Brain pericyte (primary cell): ENCODE results near the gene WDTC1.

ENCODE experiments used
- DNase-seq: peaks from one replicate; pipeline ENCODE4 v3.0.0-alpha.2; 2012; ENCODE audit warnings: low read depth, low spot score

WDTC1 gene

DNA sequence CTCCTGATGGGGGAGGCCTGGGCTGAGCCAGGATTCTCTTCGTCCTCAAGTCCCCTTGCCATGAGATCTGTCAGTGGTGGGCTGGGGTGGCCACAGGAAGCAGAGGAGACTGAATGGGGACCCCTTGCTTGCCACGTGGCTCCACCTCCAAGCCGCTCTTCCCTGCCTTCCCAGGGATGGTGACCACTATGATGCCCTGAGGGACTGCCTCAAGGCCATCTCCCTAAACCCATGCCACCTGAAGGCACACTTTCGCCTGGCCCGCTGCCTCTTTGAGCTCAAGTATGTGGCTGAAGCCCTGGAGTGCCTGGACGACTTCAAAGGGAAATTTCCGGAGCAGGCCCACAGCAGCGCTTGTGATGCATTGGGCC is 66.6 kb downstream of the WDTC1 start:
- no peak for DNase-seq

DNA sequence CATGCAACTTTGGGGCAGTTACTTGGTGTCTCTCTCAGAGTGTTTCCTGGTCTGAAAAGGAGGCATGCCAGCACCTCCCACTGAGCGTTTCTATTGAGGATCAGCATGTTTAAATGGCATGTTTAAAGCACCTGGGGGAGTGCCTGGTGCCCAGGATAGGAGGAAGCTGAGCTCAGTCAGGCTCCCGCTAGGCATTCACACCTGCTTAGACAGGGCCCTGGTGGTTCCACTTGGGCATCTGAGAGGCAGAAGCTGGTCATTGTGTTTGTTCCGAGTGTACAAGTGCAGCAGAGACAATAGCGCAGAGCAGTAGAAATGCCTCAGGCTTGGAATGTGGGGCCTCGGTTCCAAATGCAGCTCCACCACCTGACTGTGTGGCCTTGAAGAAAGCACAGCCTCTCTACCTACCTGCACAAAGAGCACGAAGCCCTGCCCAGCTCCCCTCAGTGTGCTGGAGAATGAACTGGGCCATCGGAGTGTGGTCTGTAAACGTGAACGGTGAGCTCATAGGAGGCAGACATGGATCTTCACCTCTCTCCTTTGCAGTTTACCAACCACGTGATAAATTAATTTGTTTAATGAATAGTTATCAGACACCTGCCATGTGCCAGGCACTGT is 67.3 kb downstream of the WDTC1 start:
- DNase-seq: no peak

DNA sequence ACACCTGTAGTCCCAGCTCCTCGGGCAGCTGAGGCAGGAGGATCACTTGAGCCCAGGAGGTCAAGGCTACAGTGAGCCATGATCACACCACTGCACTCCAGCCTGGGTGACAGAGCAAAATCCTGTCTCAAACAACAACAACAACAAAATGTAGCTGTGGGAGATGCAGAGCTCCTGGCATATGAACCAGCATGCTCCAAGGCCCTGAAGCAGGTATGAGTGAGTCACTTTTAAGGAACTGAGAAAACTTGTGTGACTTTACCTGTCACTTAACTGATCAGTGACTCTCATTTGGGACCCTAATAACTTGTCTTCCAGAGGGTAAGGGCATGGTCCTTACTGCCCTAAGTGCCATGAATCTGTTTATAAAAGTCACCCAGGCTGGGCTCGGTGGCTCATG is 68.2 kb downstream of the WDTC1 start:
- no peak for DNase-seq

DNA sequence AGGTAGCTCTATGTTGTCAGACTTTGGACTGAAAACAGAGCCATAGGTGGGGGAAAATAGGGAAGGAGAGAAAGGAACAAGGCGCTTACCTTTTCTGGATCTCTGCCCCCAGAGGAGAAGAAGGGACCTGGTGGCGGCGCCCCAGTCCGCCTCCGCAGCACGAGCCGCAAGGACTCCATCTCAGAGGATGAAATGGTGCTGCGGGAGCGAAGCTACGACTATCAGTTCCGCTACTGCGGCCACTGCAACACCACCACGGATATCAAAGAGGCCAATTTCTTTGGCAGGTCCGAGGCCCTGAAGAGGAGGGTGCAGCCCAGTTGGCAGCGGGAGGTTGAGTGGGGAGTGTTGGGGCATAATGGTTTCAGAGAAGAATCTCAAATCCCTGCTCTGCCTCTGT is 69.1 kb downstream of the WDTC1 start:
- no peak for DNase-seq

DNA sequence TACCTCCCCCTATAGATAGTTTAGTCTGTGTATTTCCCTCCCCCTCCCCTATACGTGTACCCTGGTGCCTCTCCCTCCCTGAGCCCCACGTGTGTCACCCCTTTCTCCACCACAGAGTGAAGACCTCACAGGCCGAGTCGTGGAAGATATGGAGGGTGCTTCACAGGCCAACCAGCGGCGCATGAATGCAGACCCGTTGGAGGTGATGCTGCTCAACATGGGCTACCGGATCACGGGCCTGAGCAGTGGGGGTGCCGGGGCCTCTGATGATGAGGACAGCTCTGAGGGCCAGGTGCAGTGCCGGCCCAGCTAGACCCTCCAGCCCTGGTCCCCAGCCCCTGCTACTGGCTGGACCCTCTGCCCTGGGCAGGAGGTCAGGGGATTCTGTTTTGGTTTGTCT is 71.6 kb downstream of the WDTC1 start:
- DNase-seq: no peak

DNA sequence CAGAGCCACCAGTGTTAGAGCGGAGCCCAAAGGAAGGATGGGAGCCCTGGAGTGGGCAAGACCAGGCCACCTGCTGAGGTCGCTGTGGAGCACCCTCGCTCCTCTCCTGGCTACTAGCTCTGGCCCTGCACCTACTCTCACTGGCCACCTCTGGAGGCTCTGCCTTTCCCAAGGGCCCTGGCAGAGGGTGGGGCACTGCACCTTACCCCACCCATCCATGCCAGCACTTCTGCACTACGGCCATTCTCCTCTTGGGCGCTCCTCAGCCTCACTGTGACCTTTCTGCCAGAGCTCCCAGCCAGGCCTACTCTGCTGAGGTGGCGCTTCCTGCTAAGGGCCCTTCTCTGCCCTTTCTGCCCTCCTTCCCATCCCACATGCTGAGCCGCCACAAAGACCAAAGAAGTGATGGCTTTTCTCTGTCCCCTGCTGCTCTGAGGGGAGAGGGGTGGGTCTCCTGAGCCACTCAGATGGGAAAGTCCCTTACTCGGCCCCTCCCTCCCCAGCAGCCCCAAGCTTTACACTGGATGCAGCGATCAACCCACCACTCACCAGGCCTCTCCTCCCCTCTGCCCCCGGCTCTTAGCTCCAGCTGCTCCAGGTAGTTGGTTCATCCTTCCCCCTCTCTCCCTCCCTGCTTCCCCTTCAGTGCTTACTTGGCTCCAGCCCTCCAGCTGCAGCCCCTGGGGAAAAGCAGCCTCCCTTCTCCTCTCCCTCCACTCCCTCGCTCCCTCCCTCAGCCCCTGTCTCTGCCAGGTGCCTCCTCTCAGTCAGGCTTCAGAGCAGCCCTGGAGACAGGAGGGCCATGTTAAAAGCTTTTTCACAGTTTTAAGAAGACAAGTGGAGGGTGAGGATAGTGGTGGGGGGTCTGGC is 72.7 kb downstream of the WDTC1 start:
- no peak for DNase-seq

DNA sequence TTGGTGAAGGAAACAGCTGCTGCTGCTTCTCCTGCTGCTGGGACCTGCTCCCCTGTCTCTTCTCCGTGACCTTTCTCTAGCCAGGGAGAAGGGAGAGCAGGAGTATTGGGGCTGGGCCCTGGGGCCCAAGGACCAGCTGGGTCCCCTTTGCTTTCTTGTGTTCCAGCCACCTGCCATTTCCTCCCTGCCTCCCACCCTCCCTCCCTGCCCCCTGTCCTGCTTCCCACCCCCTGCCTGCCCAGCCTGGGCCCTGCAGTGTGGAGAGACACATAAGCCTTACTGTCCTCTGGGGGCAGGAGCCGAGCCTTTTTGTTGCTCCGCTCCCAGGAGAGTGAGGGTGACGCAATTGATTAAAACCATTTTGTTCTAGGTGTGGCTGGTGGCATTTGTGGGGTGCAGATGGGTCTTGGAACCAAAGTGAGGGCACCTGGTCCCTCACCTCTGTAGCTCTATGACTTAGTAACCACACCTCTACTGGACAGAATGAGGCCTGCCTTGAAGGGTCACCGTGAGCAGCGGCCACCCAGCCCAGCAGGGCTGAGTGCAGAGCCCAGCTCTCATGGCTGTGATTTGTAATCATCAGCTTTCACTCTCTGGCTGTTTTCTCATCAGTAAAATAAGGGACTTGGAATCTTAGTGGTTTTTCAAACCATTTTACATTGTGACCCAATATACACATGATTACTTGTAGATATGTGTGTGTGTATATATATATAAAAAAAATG is 73.6 kb downstream of the WDTC1 start:
- DNase-seq: no peak

DNA sequence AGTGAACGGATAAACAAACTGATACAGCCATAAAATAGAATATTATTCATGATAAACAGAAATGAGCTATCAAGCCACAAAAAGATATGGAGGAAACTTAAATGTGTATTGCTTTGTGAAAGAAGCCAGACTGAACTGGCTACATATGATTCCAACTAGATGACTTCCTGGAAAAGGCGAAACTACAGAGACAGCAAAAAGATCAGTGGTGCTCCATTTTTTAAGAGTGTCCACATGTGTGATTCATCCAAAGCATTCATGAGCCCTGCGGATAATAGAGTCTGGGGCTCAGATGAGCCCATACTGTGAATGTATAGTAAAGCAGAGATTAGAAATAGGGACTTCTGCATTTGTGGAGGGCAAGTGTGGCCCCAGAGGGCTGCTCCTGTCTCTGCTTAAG is 79.7 kb downstream of the WDTC1 start:
- no peak for DNase-seq

DNA sequence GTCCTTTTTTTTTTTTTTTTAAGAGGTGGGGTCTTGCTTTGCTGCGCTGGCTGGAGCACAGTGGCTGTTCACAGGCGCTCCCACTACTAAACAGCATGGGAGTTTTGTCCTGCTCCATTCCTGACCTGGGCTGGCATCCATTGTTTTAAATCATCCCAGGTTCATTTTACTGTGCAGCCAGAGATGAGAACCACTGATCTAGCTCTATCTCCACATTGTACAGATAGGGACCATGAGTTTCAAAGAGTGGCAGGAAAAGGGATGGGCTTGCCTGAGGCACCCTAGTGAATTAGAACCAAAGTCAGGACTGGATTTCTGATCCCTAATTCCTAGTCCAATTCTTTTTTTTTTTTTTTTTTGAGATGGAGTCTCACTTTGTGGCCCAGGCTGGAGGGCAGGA is 80.3 kb downstream of the WDTC1 start:
- DNase-seq: no peak

DNA sequence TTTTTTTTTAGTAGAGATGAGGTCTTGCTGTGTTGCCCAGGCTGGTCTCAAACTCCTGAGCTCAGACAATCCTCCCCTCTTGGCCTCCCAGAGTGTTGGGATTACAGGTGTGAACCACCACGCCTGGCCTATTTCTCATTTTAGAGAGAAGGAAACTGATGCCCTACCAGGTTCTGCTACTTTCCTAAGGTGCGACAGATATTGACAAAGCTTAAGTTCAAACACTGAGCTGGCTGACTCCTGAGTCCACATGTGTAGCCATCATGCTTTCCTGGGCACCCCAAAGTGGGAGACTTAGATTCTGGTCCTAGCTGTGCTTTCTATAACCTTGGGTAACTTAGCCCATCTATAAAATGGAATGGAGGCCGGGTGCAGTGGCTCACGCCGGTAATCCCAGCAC is 82.4 kb downstream of the WDTC1 start:
- DNase-seq: no peak

DNA sequence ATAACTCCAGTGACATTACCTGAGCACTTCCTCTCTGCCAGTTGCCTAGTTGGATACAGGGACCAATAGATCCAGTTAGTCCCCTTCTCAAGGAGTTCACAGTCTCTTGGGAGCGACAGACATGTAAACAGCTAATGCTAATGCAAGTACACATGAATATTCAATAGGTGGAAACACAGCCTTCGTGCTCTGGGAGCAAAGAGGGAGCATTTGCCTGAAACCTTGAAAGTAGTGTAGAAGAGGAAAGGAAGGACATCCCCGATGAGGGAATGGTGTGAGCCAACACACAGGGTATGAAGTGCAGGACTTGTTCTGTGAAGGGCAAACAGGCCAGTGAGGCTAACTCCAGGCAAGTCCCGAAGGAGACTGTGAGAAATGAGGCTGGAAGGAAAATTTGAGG is 83.7 kb downstream of the WDTC1 start:
- no peak for DNase-seq

DNA sequence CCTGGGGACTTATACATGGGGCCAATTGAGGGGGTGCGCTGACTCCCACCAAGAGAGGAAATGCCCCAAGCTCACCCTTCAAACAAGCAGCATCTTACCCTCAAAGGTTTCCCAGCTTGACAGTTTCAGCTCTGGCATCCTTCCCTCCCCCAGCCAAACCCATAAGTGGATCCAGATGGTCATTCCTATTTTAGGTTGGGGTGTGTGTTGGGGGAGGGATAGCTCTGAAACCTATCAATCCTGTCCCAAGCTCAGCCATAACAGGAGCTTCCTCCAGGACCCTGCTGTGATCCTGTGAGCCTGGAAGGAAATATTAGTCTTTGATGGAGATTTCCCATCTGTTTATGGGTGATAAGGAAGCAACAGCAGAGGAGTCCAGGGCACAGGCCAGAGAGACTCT is 84.2 kb downstream of the WDTC1 start:
- no peak for DNase-seq

DNA sequence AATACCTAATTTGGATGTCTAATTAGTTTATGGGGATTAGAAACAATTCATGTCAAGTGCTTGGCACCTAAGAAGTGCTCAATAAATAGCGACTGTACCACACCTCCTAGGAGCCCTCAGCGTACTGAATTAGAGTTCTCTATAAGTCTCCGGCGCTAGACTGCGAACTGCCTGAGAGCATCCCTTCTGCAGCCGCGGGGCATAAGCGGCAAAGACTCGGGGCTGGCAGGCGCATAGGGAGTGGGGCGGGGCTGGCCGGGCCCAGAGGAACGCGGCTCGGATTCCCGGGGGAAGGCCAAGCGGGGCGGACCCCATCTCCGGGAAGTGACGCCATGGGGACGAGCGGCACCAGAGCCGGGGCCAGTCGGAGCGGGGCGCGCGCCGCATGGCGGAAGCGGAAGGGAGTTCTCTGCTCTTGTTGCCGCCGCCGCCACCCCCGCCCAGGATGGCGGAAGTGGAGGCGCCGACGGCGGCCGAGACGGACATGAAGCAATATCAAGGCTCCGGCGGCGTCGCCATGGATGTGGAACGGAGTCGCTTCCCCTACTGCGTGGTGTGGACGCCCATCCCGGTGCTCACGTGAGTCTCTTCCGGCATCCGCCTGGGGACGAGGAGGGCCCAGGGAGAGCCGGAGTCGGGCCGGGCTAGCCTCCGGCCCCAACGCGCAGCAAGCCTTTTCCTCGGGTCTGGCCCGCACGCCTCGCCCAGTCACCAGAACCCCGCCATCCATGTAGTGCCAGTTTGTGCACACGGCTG is 87.6 kb downstream of the WDTC1 start, which contains the start of gene TMEM222:
Gene TMEM222 (plus strand): TSS at position 351 of the 756 bp plus-strand sequence. CDS start 35 bp downstream, at position 386.
- peak; percentile 88 for DNase-seq

DNA sequence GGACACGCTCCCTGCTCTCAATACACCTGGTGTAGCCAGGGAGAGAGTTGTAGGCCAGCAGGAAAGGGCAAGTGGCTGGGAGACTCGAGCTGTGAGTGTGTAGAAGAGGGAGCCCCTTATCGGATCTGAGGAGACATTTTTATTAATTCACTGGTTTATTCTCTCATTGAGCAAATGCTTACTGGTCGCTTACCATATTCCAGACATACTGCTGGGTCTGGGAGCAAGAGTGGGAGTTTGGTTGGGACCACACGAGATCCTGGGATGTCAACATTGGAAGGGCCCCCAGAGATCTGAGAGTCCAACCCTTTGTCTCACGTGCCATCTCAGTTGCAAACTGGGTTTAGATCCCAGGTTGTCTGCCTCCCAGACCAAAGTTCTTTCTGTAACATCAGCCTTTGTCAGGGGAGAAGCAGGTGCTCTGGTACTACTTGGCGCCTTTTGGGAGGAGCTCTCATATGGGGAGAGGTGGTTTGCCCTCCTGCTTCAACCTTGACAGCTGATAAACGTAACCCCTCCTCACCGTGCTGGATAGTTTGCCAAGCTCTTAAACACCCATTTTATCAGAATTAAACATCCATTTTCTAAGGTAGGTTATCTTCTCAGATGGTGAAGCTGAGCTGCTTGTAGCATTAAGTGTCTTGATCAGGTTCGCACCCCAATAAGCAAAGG is 88.3 kb downstream of the WDTC1 start:
- DNase-seq: no peak

DNA sequence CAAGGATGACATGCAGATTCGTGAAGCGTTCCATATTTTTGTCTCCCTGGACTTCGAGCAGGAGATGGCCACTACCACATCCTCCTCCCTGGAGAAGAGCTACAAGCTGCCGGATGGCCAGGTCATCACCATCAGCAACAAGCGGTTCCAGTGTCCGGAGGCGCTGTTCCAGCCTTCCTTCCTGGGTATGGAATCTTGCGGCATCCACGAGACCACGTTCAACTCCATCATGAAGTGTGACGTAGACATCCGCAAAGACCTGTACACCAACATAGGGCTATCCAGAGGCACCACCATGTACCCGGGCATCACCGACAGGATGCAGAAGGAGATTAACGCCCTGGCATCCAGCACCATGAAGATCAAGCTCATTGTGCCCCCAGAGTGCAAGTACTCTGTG is 90.9 kb downstream of the WDTC1 start:
- DNase-seq: no peak

DNA sequence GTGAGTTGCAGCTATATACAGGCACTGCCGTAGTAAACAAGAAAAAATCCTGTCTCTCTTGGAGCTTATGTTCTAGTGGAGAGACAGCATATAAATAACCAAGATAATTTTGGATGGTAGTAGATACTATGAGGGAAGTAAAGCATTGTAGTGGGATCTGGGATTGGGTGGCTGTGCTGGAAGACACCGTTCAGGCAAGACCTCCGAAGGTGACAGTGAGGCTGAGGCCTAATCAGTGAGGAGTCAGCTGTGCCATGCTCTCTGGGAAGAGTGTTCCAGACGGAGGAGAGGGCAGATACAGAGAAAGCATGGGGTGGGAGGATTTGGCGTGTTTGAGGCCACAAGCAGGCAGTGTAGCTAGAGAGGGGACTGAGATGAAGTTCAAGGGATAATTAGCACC is 93.5 kb downstream of the WDTC1 start:
- no peak for DNase-seq

DNA sequence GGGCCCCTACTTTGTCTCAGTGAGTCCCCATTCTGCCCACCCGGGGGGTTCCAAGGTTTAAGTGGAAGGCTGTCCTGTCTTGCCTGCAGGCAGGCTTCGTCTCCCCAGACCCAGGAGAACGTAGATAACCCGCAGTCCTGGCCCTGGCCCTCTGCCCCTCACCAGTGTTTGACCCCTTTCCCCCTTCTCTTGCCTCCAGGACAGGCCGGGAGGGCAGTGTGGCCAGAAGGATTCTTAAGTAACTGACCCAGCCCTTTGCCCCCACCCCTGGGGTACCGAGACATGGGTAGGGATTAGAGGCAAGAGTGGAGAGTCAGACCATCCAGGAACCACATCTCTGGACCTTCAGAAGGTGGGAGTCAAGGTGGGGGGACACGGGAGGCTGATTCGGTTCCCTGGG is 96.4 kb downstream of the WDTC1 start:
- no peak for DNase-seq

DNA sequence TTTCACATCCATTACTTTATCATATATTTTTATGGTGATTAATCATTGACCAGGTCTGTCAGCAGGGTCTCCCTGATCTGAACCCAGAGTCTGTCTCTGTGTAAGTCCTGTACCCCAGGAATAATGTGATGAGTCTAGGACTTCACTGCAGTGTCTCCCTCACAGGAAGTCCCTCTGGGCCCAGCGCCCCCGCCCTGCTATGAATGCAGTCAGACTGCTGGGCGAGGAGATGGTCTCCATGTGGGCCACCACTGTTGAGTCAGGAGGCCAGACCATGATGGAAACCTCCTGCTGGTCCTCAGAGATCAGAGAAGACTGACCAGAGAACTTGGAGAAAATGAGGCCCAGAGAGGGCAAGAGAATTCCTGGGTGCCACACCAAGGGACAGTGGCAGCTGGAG is 97.0 kb downstream of the WDTC1 start:
- no peak for DNase-seq

DNA sequence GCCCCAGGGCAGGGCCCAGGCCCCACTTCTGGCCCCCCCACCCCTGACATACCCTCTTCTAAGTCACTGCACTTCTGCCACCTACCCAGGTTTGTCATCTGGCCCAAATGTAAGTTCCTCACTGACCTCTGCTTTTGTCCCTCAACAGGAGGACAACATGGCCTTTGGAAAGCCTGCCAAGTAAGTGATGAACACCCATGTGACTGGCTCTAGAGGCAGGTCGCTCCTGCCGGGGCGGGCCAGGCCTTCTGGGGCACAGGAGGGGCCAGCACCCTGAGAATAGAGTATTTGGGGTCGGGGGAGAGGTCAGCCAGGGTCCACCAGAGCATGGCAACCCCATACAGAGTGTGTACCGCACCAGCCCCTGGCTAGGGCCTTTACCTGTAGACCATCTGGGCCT is 97.5 kb downstream of the WDTC1 start:
- no peak for DNase-seq

DNA sequence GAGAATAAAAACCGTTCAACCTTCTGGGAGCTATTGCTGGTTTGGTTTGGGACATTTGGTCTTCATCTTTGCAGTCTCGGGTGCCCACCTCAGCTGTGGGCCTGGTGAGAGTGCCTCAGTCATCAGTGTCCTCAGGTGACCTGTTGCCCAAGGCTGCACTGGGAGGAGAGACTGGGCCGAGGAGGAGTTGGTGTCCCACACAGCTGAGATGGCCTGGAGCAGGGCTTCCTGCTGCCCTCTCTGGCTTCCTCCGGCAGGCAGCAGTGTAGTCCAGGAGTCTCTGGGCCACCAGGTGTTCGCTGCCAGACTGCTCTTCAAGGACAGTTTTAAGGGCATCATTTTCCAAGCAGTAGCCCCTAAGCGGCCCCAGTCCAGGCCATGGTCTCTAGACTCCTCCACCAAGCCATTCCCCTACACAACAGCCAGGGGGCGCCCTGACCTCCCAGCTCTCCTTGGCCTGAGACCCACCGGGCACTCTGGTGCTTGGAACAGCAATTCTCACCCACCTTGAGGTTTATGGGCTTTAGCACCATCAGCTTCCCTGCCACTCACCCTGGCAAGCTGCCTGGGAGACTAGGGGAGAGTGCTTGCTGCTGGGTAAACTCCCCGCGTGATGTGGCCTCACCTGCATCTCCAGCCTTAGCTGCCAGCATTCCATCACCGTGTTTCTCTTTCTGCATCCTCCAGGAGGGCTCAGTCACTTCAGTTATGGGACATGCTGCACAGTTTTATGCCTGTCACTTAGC is 98.3 kb downstream of the WDTC1 start:
- DNase-seq: no peak
